ENCODE results near the gene SSU72.
"Not testable (repeated sequence)": the region's sequence is repeated elsewhere in the genome, so short reads cannot be mapped to it uniquely, and the experiment has no call there.

Gene SSU72

DNA sequence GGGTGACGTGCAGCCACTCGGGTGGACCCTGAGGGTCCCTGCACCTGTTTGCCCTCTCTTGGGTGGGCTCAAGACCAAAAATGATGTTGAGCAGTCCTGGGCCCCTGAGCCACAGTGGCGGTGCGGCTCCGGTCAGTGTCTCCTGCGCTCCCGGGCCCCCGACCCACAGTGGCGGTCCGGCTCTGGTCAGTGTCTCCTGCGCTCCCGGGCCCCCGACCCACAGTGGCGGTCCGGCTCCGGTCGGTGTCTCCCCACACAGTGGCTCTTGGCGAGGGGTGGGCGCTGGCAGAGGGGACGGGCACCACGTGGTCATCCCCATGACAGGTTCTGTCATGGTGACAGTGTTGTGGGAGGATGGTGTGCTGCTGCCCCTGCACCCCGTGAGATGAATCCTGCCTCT lies 80.4 kb downstream of the SSU72 start:
- not testable (repeated sequence) for DNase-seq
